OCI-LY7 (cell line): Measurements from ENCODE around the gene RAD9A.

Experiments
- EZH2phosphoT487 ChIP-seq: fragments of 200-600 bp; sonication (generic); IDR thresholded peaks from 2 replicates; pipeline ENCODE4 v1.6.1; 2018; ENCODE audit warnings: low read depth, borderline replicate concordance, mild to moderate bottlenecking, mixed run types, antibody characterized with exemption, low read length, moderate library complexity, mixed read lengths
- TF ChIP-seq, protein P1 (sequence below): fragments of 200-600 bp; sonication (generic); conservative IDR thresholded peaks from 2 replicates; pipeline ENCODE4 v1.5.1; 2014; ENCODE audit warnings: mild to moderate bottlenecking, antibody characterized with exemption, low read length, moderate library complexity, mixed read lengths

DNA sequence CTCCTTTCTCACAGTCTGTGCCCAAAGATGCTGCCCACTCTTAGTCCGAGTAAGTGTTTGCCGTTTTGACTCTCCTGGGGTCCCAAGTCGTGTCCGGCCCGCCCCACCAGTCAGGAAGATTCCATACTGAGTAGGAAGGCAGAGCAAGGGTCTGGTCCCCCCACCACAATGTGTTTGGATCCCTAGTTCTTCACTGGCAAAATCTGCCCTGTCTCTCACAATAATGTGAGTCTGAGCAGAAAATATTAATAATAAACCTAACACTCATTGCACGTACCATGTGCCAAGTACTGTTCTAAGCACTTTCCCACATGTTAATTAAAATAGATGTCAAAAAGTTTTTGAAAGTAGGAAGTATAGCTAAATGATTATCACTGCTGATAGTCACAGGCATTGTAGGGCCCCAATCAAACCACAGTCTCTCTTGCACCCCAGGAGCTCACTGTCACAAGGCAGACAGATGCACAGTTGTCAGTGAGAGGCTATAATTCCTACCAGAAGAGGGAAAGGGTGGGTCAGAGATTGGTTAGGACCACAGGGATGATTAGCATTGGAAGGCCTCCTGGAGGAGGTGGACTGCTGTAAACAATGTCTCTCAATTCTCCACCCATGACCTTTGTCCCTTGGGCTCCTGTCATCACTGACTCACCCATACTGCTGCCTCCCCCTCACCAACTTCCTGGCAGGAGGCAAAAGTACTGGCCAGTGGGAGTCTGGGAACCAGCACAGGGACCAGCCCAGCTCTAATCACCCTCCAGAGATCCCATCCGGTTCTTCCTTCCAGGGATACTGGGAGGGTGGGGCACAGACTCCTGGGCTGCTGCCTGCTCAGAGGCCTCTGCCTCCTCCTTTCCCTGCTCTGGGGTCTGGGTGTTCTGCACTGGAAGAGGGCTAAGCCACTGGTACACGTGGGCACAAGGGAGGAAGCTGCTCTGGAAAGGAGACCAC, 37.4 kb upstream of the RAD9A start:
- TF ChIP-seq, protein P1, sequence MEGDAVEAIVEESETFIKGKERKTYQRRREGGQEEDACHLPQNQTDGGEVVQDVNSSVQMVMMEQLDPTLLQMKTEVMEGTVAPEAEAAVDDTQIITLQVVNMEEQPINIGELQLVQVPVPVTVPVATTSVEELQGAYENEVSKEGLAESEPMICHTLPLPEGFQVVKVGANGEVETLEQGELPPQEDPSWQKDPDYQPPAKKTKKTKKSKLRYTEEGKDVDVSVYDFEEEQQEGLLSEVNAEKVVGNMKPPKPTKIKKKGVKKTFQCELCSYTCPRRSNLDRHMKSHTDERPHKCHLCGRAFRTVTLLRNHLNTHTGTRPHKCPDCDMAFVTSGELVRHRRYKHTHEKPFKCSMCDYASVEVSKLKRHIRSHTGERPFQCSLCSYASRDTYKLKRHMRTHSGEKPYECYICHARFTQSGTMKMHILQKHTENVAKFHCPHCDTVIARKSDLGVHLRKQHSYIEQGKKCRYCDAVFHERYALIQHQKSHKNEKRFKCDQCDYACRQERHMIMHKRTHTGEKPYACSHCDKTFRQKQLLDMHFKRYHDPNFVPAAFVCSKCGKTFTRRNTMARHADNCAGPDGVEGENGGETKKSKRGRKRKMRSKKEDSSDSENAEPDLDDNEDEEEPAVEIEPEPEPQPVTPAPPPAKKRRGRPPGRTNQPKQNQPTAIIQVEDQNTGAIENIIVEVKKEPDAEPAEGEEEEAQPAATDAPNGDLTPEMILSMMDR, result no peak
- no peak for TF ChIP-seq EZH2phosphoT487
